Mucosa of rectum (tissue), 2 donors: ENCODE measurements around the gene LHFPL2.
"Not testable (repeated sequence)": the region's sequence is repeated elsewhere in the genome, so short reads cannot be mapped to it uniquely, and the experiment has no call there.

ENCODE experiments used
- H3K27ac ChIP-seq, 2 donors: one replicate each; pipeline ENCODE4 v1.7.0; 2013; ENCODE audit warnings: inconsistent platforms in 2 of 2, low read depth in 2 of 2, low read length in 2 of 2
- H3K27me3 ChIP-seq, 2 donors: one replicate each; pipeline ENCODE4 v1.7.0; 2013; ENCODE audit warnings: low read length in 2 of 2; ENCODE audit not compliant: control insufficient read depth in 2 of 2, insufficient read depth in 2 of 2
- H3K36me3 ChIP-seq, 2 donors: one replicate each; pipeline ENCODE4 v1.7.0; 2013; ENCODE audit warnings: low read length in 2 of 2; ENCODE audit not compliant: control insufficient read depth in 2 of 2, insufficient read depth in 2 of 2
- H3K4me1 ChIP-seq, 2 donors: one replicate each; pipeline ENCODE4 v1.7.0; 2013; ENCODE audit warnings: low read length in 2 of 2, mild to moderate bottlenecking in 1 of 2; ENCODE audit not compliant: control insufficient read depth in 2 of 2, insufficient read depth in 2 of 2
- H3K4me3 ChIP-seq, 2 donors: one replicate each; pipeline ENCODE4 v1.7.0; 2013; ENCODE audit warnings: low read length in 2 of 2
- H3K9ac ChIP-seq, 2 donors: one replicate each; pipeline ENCODE4 v1.7.0; 2013; ENCODE audit warnings: low read length in 2 of 2, low read depth in 1 of 2, mild to moderate bottlenecking in 1 of 2
- H3K9me3 ChIP-seq, 2 donors: one replicate each; pipeline ENCODE4 v1.7.0; 2013; ENCODE audit warnings: low read length in 2 of 2; ENCODE audit not compliant: control insufficient read depth in 2 of 2
- donor health status: healthy.
- donor health status: Normal muscosa, but diverticular disease.

The LHFPL2 gene

DNA sequence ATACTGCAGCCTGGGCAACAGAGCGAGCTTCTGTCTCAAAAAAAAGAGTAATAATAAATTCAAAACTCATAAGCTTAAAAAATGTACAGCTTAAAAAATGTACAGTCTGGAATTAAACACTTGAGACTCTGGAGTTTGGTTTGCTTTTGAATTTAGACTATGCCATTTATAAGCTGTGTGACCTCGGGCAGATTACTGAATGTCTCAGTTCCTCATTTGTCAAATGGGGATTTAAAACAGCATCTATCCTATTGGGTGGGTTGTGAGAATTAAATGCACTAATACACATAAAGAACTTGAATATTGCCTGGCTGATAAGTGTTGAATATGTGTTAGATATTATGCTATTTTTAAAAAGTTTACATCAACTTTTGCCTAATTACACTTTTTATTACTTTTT, 189.7 kb downstream of the LHFPL2 start:
- Histone ChIP-seq H3K4me3 (no peak overlapping the region), H3K9ac (no peak overlapping the region), H3K27ac (no peak overlapping the region), H3K9me3 (no peaks in the 10 kb centered on the region), H3K4me1 (no peaks in the 10 kb centered on the region), H3K36me3 (no peaks in the 10 kb centered on the region), H3K27me3 (no peaks in the 10 kb centered on the region)

DNA sequence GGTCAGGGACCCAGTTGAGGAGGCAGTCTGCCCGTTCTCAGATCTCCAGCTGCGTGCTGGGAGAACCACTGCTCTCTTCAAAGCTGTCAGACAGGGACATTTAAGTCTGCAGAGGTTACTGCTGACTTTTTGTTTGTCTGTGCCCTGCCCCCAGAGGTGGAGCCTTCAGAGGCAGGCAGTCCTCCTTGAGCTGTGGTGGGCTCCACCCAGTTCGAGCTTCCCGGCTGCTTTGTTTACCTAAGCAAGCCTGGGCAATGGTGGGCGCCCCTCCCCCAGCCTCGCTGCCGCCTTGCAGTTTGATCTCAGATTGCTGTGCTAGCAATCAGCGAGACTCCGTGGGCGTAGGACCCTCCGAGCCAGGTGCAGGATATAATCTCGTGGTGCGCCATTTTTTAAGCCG, 191.1 kb downstream of the LHFPL2 start:
- H3K9ac ChIP-seq, H3K4me1 ChIP-seq, H3K9me3 ChIP-seq, H3K4me3 ChIP-seq, H3K27me3 ChIP-seq, H3K27ac ChIP-seq, H3K36me3 ChIP-seq: not testable (repeated sequence)

GRCh38 chr5:78449103-78449502, 199.5 kb downstream of the LHFPL2 start:
- Histone ChIP-seq H3K4me1 (no peaks in the 10 kb centered on the region), H3K36me3 (peaks cover 0 to 5% of the 10 kb centered on the region in 2 donors), H3K27ac (no peak overlapping the region), H3K4me3 (no peak overlapping the region), H3K27me3 (no peaks in the 10 kb centered on the region), H3K9ac (no peak overlapping the region), H3K9me3 (no peaks in the 10 kb centered on the region)

DNA sequence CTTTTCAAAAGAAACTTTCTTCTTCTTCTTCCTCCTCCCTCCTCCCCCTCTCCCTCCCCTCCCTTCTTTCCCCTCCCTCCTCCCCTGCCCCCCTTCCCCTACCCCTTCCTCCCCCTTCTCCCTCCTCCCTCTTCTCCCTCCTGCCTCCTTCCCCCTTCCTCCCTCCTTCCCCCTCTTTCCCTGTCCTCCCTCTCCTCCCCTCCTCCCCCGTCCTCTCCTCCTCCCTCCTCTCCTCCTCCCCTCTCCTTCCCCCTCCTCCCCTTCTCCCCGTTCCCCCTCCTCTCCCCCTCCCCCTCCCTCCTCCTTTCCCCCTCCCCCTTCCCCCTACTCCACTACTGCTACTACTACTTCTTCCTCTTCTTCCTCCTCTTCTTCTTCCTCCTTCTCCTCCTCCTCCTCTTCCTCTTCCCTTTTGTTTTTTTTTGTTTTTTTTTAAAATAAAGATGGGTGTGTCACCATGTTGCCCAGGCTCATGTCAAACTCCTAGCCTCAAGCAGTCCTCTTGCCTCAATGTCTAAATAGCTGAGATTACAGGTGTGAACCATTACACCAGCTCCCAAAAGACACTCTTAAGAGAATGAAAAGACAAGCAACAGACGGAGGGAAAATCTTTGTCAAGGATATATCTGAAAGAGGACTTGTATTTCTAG, 200.7 kb downstream of the LHFPL2 start:
- H3K36me3 ChIP-seq = peaks cover 0 to 5% of the 10 kb centered on the region in 2 donors
- H3K4me3 ChIP-seq = no peak overlapping the region
- no peak overlapping the region for H3K27ac ChIP-seq
- no peak overlapping the region for H3K9ac ChIP-seq
- H3K9me3 ChIP-seq = no peaks in the 10 kb centered on the region
- no peaks in the 10 kb centered on the region for H3K27me3 ChIP-seq
- H3K4me1 ChIP-seq = no peaks in the 10 kb centered on the region
